ENCODE measurements around the gene LMO4.

Gene LMO4

DNA sequence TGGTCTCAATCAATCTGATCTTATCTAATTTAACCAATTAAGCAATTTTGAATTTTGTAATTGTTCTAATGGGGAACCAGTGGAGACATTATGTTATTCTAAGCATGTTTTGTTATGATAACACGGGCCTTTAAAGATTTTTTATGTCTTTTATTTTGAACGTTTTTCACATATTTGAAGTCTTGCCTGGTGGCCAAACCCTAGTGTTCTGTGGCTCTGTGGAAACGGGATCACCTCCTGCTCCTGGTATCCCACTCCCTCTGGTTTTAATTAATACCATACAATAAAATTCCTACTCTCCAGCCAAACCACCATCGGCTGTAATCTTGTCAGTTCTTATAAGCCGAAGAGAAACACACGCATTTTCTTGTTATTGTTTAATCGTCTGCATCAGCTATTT lies 22.9 kb upstream of the LMO4 start:
- Mint-ChIP-seq H3K27ac (no peak overlapping the region), H3K36me3 (ENCODE audit: insufficient read depth) (peaks cover 3% of the 10 kb centered on the region), H3K4me3 (no peak overlapping the region), H3K9me3 (no peaks in the 10 kb centered on the region), H3K4me1 (ENCODE audit: low read depth in 2 of 2) (no peaks in the 10 kb centered on the region), H3K27me3 (peaks cover 26 to 34% of the 10 kb centered on the region in 2 donors)
- ATAC-seq (replicated peaks) (no peak), DNase-seq (no peak)

DNA sequence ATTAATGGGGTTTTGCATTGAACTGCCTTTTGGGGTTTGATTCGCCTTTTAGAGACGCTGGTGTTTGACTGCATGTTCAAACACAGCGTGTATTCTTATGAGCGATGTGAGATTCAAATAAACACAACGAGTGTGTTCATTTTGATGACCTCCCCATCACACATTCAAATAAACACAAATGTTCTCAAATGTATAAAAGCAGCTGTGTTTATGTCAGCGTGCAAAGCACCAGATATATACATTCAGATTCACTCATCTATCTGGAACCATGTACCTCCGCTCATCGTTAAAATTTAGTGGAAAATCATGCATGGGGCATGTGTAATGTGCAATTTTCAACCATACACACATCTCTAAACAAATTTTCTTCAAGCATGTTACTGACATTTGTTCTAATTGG lies 21.4 kb upstream of the LMO4 start:
- no peak for DNase-seq
- no peak for ATAC-seq (replicated peaks)
- Mint-ChIP-seq H3K27ac (no peak overlapping the region), H3K4me3 (no peak overlapping the region), H3K36me3 (ENCODE audit: insufficient read depth) (peaks cover 3% of the 10 kb centered on the region), H3K4me1 (ENCODE audit: low read depth in 2 of 2) (no peaks in the 10 kb centered on the region), H3K9me3 (no peaks in the 10 kb centered on the region), H3K27me3 (peaks cover 20 to 31% of the 10 kb centered on the region in 2 donors)

DNA sequence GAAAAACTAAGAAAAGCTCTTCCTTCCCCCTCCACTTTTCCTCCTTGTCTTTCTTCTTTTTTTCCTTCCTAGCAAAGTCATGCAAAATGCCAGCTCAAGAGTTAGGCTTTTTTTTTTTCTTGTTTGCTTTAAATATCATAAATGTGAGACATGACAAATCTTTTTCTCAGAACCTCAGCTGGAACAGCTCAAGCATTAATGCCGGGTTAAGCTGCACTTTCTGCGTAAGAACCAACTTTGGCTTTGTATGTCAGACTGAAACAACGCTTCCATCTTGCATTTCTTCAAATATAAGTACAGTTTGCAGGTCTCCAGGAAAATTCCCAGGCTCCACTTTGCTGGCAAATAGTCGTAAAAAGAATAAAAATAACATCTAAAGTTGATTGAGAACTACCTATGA lies 20.7 kb upstream of the LMO4 start:
- Mint-ChIP-seq H3K27me3 (peaks cover 20 to 31% of the 10 kb centered on the region in 2 donors), H3K4me3 (no peak overlapping the region), H3K9me3 (no peaks in the 10 kb centered on the region), H3K4me1 (ENCODE audit: low read depth in 2 of 2) (no peaks in the 10 kb centered on the region), H3K27ac (no peak overlapping the region), H3K36me3 (ENCODE audit: insufficient read depth) (peaks cover 3% of the 10 kb centered on the region)
- DNase-seq = no peak
- no peak for ATAC-seq (replicated peaks)

- no peak overlapping the region for H3K4me3 Mint-ChIP-seq
- DNase-seq (no peak), ATAC-seq (replicated peaks) (no peak)
- no peak overlapping the region for H3K27ac Mint-ChIP-seq
- no peaks in the 10 kb centered on the region for H3K36me3 Mint-ChIP-seq (ENCODE audit: insufficient read depth)
- H3K27me3 Mint-ChIP-seq = peaks cover 19 to 27% of the 10 kb centered on the region in 2 donors
- no peaks in the 10 kb centered on the region for H3K9me3 Mint-ChIP-seq
- H3K4me1 Mint-ChIP-seq (ENCODE audit: low read depth in 2 of 2) = peaks cover 6 to 10% of the 10 kb centered on the region in 2 donors
These were observed 14.6 kb upstream of the LMO4 start for GRCh38 chr1:87314091-87314490.

DNA sequence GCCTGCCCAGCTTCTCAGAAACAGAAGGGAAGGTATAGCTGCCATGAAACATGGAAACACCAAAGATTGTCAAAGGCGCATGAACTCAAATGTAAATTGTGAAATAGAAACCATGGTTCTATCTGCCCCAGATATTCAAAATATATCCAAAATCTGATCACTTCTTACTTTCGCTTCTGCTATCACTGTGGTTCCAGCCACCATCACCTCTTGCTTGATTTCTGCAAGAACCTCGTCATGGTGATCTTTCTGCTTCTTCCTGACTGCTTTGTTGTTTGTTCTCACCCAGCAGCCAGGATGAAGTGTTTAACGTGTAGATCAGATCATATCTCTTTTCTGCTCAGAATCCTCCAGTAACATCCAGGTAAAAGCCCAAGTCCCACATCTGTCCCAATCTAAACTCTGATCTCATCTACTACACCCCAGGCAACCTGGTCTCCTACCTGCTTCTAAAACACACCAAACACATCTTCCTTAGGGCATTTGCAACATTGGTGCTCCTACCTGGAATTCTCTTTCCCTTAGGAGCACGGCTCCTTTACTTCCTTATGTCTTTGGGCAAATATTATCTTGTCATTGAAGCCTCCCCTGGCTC lies 10.5 kb upstream of the LMO4 start:
- DNase-seq (no peak), ATAC-seq (replicated peaks) (peak; percentile 83)
- no peak overlapping the region for H3K4me3 Mint-ChIP-seq
- H3K27me3 Mint-ChIP-seq = peaks cover 5 to 16% of the 10 kb centered on the region in 2 donors
- H3K36me3 Mint-ChIP-seq (ENCODE audit: insufficient read depth) = peaks cover 2% of the 10 kb centered on the region
- H3K4me1 Mint-ChIP-seq (ENCODE audit: low read depth in 2 of 2) = peaks cover 6 to 10% of the 10 kb centered on the region in 2 donors
- peak overlapping the region in 1 of 2 donors; percentile 0 for H3K27ac Mint-ChIP-seq
- no peaks in the 10 kb centered on the region for H3K9me3 Mint-ChIP-seq

GRCh38 chr1:87318806-87319205 lies 9.9 kb upstream of the LMO4 start:
- peaks cover 6 to 10% of the 10 kb centered on the region in 2 donors for H3K4me1 Mint-ChIP-seq (ENCODE audit: low read depth in 2 of 2)
- ATAC-seq (replicated peaks) (no peak), DNase-seq (no peak)
- H3K27ac Mint-ChIP-seq = no peak overlapping the region
- no peaks in the 10 kb centered on the region for H3K9me3 Mint-ChIP-seq
- H3K36me3 Mint-ChIP-seq (ENCODE audit: insufficient read depth) = peaks cover 2% of the 10 kb centered on the region
- no peak overlapping the region for H3K4me3 Mint-ChIP-seq
- peaks cover 3 to 10% of the 10 kb centered on the region in 2 donors for H3K27me3 Mint-ChIP-seq

- H3K27me3 Mint-ChIP-seq = peaks cover 6% of the 10 kb centered on the region in 2 donors
- peaks cover 15% of the 10 kb centered on the region for H3K36me3 Mint-ChIP-seq (ENCODE audit: insufficient read depth)
- DNase-seq (peak; percentile 50 to 64 (median 56)), ATAC-seq (replicated peaks) (peak; percentile 11)
- peaks cover 15 to 33% of the 10 kb centered on the region in 2 donors for H3K4me1 Mint-ChIP-seq (ENCODE audit: low read depth in 2 of 2)
- no peak overlapping the region for H3K27ac Mint-ChIP-seq
- H3K4me3 Mint-ChIP-seq = no peak overlapping the region
- H3K9me3 Mint-ChIP-seq = no peaks in the 10 kb centered on the region
These were observed 2.5 kb upstream of the LMO4 start for GRCh38 chr1:87325982-87326738.

- no peak for ATAC-seq (replicated peaks)
- Mint-ChIP-seq H3K4me3 (peak overlapping the region; percentile 96 to 98), H3K4me1 (ENCODE audit: low read depth in 2 of 2) (peaks cover 25 to 44% of the 10 kb centered on the region in 2 donors), H3K36me3 (ENCODE audit: insufficient read depth) (peaks cover 21% of the 10 kb centered on the region), H3K9me3 (no peaks in the 10 kb centered on the region), H3K27me3 (peaks cover 0 to 6% of the 10 kb centered on the region in 2 donors), H3K27ac (peak overlapping the region; percentile 95 to 97)
- no peak for DNase-seq
These were observed 1.1 kb upstream of the LMO4 start for GRCh38 chr1:87327376-87328271.

DNA sequence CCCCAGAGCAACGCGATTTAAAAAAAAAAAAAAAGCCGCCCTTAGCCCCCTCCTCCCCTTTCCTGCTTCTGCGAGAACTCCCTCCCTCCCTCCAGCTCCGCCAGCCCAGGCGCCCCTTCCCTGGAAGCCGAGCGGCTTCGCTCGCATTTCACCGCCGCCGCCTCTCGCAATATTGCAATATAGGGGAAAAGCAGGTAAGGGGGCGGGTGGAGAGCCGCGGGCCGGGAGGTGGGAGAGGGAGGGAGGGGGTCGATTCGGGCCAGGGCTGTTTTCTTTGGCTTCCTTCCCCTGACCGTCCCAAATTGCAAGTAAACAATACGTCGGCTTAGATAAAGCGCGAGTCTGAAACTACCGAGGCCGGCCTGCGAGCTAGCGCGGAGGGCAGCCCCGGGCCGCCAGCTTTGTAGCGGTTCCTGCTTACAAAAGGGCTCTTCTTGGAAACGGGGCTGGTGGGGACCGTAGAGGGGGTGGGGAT lies 408 bp downstream of the LMO4 start:
- no peaks in the 10 kb centered on the region for H3K9me3 Mint-ChIP-seq
- DNase-seq = peak in 1 of 3 experiments; percentile 33
- peaks cover 0 to 6% of the 10 kb centered on the region in 2 donors for H3K27me3 Mint-ChIP-seq
- H3K4me3 Mint-ChIP-seq = peak overlapping the region; percentile 96 to 98
- peaks cover 37 to 59% of the 10 kb centered on the region in 2 donors for H3K4me1 Mint-ChIP-seq (ENCODE audit: low read depth in 2 of 2)
- peak; percentile 4 for ATAC-seq (replicated peaks)
- H3K27ac Mint-ChIP-seq = peak overlapping the region; percentile 95 to 97
- H3K36me3 Mint-ChIP-seq (ENCODE audit: insufficient read depth) = peaks cover 26% of the 10 kb centered on the region

DNA sequence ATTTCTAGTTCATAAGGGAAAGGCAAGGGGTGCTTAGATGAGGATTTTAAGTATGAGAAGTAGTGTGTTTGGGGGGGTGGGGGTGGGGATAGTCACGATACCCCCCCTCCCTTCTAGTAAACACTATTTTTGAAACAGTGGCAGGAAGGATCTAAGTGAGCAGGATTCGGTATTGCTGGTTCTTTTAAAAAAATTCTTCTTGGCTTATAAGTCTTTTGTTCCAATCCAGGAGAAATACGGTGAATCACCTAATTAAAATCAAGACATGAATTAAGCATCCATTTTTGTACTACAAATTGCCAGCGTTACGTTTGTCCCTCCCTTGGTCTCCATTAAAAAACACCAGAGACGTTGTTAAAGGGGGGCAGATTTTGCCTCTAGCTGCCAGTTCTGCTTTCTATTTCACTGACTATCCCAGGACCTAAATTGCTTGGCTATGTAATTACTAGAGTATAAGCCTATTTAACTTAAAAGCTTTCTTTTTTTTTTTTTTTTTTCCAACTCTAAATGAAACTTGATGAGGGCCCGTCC lies 911 bp downstream of the LMO4 start:
- no peaks in the 10 kb centered on the region for H3K9me3 Mint-ChIP-seq
- ATAC-seq (replicated peaks) = no peak

DNA sequence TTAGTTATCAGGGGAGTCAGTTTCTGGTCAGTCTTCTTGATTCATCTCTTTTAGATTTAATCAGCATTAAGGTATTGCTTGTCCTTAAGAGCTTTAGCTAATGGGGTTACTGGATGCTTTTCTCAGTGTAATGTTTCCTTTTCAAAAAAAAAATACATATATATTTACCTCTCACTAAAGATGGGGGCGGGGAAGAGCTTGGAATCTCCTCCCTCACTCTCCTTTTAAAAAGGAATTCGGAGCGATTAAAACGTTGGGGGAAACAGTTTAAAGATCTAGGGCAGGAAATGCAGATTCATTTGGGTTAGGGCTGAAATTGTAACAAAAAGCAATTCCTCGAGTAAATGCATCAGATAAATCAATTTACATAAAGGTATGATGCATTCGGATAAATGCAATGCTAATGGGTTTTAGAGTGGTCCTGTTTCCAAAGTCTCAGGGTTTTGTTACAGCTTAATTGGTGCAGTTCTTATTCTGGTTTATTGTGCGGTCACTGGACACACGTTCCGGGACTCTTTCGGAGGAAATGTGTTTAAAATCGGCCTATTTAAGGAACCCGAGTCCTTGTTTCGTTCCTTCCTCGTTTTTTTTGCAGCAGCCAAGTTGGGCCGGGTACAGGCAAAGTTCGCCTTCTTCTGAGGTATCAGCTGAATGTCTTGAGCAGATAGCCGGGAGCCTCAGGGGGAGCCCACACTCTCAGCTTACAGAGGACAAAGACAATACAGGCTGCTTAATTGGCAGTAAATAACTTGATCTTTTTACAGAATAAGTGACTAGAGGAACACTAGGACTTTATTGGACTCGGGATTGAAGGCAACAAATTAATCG lies 1.6 kb downstream of the LMO4 start:
- Mint-ChIP-seq H3K27ac (peak overlapping the region; percentile 95 to 97), H3K4me1 (ENCODE audit: low read depth in 2 of 2) (peaks cover 41 to 66% of the 10 kb centered on the region in 2 donors), H3K9me3 (no peaks in the 10 kb centered on the region), H3K27me3 (peaks cover 0 to 2% of the 10 kb centered on the region in 2 donors), H3K4me3 (peak overlapping the region; percentile 96 to 98), H3K36me3 (ENCODE audit: insufficient read depth) (peaks cover 36% of the 10 kb centered on the region)
- DNase-seq (no peak), ATAC-seq (replicated peaks) (no peak)

More for the DNA sequence above, 911 bp downstream of the LMO4 start:
- H3K27ac Mint-ChIP-seq = peak overlapping the region; percentile 95 to 97
- H3K36me3 Mint-ChIP-seq (ENCODE audit: insufficient read depth) = peaks cover 29% of the 10 kb centered on the region
- peak overlapping the region; percentile 96 to 98 for H3K4me3 Mint-ChIP-seq
- DNase-seq = no peak
- peaks cover 41 to 63% of the 10 kb centered on the region in 2 donors for H3K4me1 Mint-ChIP-seq (ENCODE audit: low read depth in 2 of 2)
- H3K27me3 Mint-ChIP-seq = peaks cover 0 to 6% of the 10 kb centered on the region in 2 donors

DNA sequence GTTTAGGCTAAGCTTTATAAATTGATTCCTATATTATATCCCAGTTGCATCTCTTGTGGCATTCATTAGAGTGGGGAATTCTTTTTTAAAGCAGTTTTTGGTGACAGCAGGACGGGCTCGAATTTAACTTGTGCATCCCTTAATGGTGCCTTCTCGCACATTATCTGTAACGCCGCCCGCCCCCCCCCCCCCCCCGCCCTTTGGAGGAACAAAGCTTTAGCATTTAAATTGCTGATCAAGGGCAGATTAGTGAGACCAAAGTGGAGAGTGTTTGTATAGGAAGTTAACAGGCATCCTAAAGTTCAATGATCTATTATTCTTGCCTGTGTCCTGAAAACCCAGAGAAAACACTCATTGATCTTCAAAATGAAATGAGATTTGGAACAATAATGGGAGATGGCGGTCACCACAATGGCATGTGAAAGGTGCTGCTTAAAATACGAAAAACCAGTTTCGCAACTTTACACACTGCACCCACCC lies 2.2 kb downstream of the LMO4 start:
- no peaks in the 10 kb centered on the region for H3K27me3 Mint-ChIP-seq
- peak overlapping the region; percentile 95 to 97 for H3K27ac Mint-ChIP-seq
- no peaks in the 10 kb centered on the region for H3K9me3 Mint-ChIP-seq
- ATAC-seq (replicated peaks) (no peak), DNase-seq (no peak)
- peaks cover 40% of the 10 kb centered on the region for H3K36me3 Mint-ChIP-seq (ENCODE audit: insufficient read depth)
- peak overlapping the region; percentile 96 to 98 for H3K4me3 Mint-ChIP-seq
- peaks cover 41 to 69% of the 10 kb centered on the region in 2 donors for H3K4me1 Mint-ChIP-seq (ENCODE audit: low read depth in 2 of 2)
